SHP77 treated with DMSO at 0.1 percent for 48 hours (cell line): ENCODE results near the gene ALDH1A3.

Experiments
- DNase-seq: peaks from one replicate; lab custom pipeline; 2025; lab: John Stamatoyannopoulos, UW

Gene ALDH1A3

DNA sequence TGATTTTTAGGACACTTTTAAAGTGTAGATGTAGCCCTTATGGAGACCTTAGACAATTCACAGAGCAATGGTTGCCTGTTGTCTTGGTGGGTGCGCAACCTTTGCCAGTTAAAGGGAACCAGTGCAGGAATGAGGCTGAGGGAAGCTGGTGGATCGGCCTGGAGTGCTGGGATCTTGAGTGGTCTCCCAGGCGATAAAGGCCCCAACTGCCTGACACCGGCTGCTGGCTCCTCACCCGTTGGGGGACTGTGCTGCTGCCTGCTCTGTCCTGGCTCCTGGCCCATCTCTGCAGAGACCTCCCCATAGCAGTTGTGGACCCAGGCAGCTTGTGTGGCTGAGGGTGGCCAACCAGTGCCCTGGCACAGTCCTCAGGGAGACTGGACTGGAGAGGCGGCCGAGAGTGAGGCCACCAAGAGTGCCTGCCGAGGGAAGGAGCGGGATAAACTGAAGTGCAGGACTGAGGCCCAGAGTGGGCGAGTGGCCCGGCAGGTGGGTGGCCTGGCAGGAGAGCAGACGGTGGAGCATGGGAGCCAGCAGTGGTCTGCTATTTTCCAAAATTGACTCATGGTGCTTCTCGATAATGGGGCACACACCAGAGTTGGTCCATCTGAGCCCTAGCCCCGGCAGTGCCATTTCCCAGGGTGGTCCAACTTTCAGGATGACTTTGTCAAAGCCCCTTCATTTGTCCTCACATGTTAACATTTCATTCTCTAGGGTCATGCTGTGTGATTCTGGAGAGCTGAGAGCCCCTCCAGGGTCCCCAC, 2.1 kb downstream of the ALDH1A3 start:
- DNase-seq, result no peak

GRCh38 chr15:100885116-100885515, 5.5 kb downstream of the ALDH1A3 start:
- no peak for DNase-seq

DNA sequence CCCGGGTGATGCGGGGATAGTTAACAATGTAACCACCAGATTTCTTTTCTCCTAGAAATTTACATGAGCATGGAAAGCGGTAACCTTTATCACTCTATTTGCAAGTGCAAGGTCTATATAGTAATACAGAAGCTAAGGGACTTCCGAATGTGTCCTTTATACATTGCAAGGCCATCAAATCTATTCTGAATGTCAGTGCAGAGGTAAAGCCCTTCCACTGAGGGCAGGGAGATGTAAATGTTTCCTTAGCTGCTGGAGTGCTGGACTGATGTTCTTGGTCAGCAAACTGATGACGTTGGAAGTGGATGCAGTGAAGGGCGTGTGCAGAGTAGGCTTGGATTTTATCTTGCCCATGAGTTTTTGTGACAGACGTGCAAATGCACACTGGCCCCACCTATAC, 6.2 kb downstream of the ALDH1A3 start:
- no peak for DNase-seq

DNA sequence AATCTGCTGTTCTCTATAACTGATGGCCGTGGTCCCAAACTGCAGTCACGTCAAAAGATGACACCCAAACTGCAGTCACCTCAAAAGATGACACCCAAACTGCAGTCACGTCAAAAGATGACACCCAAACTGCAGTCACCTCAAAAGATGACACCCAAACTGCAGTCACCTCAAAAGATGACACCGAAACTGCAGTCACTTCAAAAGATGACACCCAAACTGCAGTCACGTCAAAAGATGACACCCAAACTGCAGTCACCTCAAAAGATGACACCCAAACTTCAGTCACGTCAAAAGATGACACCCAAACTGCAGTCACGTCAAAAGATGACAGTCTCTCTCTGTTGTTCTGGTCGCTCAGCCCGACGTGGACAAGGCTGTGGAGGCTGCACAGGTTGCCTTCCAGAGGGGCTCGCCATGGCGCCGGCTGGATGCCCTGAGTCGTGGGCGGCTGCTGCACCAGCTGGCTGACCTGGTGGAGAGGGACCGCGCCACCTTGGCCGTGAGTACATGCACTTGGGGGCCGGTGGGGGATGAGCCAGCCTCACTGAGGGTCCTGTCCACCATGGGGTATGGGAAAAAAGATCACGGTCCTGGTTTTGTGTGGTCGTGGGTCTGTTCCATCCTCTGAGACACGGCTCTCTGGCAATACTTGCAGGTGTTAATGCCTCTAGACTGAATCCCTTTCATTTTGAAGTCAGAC, 7.7 kb downstream of the ALDH1A3 start:
- DNase-seq, result no peak

GRCh38 chr15:100889385-100890050, 9.9 kb downstream of the ALDH1A3 start:
- no peak for DNase-seq

GRCh38 chr15:100890051-100890720, 10.6 kb downstream of the ALDH1A3 start:
- DNase-seq, result no peak

- no peak for DNase-seq
Measured at GRCh38 chr15:100890850-100891249, 11.2 kb downstream of the ALDH1A3 start.

- DNase-seq, result no peak
Measured at GRCh38 chr15:100891307-100892012, 11.8 kb downstream of the ALDH1A3 start.

- no peak for DNase-seq
Measured at GRCh38 chr15:100892013-100892355, 12.4 kb downstream of the ALDH1A3 start.

GRCh38 chr15:100893261-100893963, 13.8 kb downstream of the ALDH1A3 start:
- no peak for DNase-seq

DNA sequence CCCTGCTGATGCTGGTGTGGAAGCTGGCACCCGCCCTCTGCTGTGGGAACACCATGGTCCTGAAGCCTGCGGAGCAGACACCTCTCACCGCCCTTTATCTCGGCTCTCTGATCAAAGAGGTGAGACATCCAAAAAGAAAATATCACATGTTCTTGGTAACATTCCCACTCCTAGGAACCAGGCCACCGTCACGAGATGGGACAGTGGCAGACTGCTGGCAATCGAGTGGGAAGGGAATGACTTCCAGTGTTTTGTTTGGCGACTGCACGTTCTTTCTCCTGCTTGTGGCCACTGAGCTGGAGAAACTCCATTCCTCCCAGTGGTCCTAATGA, 14.3 kb downstream of the ALDH1A3 start:
- no peak for DNase-seq

DNA sequence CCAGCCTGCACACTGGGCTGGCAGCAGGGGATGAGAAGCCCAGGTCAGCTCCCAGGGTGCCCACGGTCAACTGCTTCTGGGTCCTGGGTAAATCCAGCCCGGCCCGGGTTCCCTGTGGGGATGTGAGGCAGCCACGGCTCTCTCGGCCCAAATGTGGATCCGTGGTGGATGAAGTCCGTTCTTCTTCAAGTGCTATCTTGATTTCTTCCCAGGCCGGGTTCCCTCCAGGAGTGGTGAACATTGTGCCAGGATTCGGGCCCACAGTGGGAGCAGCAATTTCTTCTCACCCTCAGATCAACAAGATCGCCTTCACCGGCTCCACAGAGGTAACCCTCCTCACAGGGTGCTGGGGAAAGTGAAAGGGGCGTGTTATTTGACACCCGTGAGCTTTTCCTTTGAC, 16.1 kb downstream of the ALDH1A3 start:
- no peak for DNase-seq

DNA sequence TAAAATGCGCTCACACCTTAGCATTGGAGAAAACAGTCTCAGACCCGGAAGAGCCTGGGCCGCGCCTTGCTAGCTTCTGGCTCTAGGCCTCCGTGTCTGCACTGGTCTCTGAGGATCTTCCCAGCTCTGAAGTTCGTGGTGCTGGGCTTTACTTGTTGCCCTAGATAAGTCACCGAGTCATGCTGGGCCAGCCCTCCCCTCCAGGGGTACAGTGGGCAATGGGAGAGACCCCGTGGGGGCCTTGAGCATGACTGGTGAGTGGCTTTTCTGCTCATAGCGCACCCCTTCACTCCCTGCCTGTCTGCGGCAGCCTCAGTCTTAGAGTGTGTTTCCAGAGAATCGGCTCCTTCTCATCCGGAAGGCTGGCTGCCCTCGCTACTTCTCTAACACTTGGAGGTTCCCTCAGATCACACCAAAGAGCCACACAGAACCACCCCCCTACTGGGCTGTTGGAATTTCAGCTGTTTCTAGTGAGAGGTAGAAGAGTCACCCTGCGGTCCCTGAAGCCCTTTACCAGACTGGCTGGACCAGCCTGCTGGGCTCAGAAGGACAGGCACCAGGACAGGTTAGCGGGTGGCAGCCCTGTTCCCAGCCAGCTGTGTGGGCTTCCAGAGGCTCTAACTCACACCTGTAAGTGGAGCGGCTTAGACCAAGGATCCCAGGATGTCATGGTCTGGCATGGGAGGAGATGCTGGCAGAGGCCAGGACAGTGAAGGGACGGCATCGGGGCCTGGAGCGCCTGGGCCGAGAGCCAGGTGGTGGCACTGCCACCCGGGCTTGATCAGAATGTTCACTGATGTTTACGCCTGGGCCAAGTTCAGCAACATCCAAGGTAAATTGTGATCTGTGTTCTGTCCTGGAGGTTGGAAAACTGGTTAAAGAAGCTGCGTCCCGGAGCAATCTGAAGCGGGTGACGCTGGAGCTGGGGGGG, 17.9 kb downstream of the ALDH1A3 start:
- no peak for DNase-seq

DNA sequence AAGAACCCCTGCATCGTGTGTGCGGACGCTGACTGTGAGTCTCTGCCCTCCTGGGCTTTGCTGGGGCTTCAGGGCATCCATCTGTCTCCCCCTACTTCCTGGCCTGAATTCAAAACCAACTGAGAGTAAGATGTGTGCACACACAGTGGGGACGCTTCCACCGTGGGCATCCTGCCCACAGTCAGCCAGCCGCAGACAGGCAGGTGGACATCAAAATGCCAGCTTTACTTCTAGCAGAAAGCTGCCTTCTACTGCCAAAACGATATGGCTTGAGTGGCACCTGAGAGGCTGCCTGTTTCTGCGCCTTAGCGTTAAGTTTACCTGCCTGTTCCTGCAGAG, 18.5 kb downstream of the ALDH1A3 start:
- DNase-seq, result no peak

DNA sequence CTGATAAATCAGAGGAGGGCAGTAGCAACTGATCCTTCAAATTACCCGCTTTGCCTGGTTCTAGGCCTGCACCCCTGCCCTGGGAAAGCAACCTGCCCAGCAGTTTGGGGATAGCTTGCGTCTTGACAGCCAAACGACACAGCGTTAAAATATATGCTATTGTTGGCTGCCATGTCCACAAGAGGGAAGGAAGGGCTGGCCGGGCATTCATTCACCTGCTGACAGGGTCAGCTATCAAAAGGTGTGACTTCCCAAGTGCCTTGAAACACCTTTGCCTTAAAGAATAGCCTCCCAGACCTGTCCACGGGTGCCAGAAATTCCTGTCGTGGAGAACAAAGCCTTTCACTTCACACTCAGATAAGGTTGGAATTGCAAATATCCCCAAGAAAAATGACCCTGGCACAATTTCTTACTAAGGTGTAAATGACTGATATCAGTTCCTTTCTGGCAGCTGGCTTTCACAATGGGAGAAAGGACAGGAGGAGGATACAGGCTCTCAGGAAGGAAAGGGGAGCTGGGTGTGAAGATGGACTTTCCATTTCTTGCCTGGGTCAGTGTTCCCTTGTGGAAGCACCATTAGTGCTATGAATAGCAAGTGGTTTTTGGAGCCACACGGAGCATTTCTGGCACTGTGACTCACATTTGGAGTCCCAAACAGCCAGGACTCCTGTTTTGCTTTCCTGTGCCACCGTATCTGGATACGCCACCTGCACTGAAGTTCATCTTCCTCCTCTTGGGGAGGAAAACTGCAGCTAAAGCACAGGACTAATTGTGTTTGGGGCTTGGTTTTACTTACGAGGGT, 19.2 kb downstream of the ALDH1A3 start:
- no peak for DNase-seq

DNA sequence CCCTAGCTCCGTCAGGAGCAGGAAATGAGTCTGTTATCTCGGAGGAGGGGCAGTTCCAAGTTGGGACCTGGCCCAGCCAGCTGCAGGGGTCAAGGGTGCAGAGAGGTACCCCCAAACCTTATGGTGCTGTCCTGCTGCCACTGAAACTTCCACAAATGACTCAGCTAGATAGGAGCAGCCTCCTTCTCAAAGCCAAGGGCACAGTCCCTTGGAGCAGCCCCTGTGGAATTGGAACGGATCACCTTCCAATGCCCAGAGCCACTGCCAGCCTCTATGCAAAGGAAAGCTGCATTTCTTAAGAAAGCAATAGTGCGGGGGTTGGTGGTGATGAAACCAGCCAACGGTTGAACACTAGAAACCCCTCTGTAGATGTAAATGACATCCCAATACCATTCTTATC, 20.0 kb downstream of the ALDH1A3 start:
- no peak for DNase-seq

- DNase-seq, result peak; percentile 9
Measured at GRCh38 chr15:100900136-100900794, 20.6 kb downstream of the ALDH1A3 start.

GRCh38 chr15:100900795-100901169, 21.2 kb downstream of the ALDH1A3 start:
- DNase-seq, result no peak

- DNase-seq, result no peak
Measured at GRCh38 chr15:100901296-100901695, 21.7 kb downstream of the ALDH1A3 start.
